ENCODE measurements around the gene ANKS4B. TPM values are rescaled to one million over a fixed set of nuclear protein-coding genes. Genes with fewer than 3 reads are reported as not detected.

The ANKS4B gene
- total RNA-seq, result not detected in 2 replicates

GRCh38 chr16:21233521-21234150 is at the start of gene ANKS4B:
Gene ANKS4B (plus strand): TSS chr16:21233699. CDS start chr16:21233738, 39 bp downstream.

DNA sequence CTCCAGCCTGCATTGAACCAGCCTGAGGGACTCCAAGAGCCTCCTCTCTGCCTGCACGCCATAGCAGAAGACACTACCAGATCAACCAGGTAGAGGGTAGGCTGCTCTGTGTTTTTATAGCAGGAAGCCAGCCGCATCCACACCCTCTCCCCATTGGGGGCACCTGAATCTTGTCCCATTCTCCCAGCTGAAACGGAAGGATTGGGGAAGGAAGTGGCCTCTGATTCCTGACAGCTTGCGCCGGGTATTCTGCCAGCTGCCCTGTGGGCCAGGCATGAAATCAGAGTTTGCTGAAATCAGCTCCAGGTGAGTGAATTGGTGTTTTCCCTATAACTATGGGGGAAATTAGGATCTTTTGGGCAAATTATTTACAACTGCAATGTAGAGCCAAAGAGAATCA is 22.0 kb upstream of the ANKS4B start, which contains the start of gene ZP2:
TSS of gene ZP2 (minus strand) at position 89 of the 400 bp plus-strand sequence. CDS start at position 62, 27 bp downstream.

GRCh38 chr16:21277927-21278706 is 44.6 kb downstream of the ANKS4B start, which contains the start of gene CRYM:
Gene CRYM (minus strand): TSS chr16:21278290. CDS start chr16:21278251, 39 bp downstream.

Other genes with a start within 250 kb of the ANKS4B start
- gene DNAH3, start 82.9 kb upstream of the ANKS4B start, total RNA-seq, result under 0.01 TPM in 1 of 2 replicates, not detected in the other
- 28.8 and 48.3 TPM in 2 replicates for gene LDAF1, start 75.0 kb upstream of the ANKS4B start, total RNA-seq
- not detected in 2 replicates for gene ZP2, start 22.1 kb upstream of the ANKS4B start, total RNA-seq
- not detected in 2 replicates for gene CRYM, start 44.6 kb downstream of the ANKS4B start, total RNA-seq

Measured in vein endothelial cell (primary cell).